ENCODE measurements around the gene NHS.

Gene NHS

DNA sequence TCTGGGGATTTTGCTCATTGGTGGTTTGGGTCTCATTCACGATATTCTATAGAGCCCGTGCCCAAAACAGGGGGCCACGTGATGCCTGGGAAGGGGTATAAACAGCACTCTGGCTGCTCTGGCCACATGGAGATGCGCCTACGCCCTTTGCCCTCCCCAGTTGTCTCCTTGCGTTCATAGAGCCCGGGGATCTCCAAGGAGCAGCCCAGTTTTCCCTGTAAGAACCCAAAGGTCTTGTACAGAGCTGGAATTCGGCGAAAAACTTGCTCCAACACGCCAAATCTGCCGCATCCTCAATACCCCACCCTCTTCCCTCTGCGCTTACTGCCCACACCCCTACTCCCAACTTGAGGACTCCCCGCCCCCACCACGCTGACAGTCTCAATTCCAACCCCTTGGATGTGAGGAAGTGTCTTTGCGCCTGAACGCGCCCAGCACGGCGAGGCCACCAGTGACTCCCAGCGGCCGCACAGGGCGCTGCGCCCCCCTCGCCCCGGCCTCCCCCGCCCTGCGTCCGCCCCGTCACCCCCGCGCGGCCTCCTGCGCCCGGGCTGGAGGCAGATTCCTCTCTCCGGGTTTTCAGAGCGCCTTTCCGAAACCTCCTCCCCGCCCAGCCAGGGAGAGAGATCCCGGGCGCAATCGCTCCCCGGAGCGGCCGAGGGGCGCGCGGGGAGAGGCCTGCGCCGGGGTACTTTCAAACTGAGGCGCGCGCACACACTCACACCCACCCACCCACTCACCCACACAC is at the start of gene NHS:
NHS (plus strand) TSS at position 582 of the 748 bp plus-strand sequence. CDS start 558 bp downstream, outside the sequence.
- peak; percentile 29 for DNase-seq (ENCODE audit: low spot score)

DNA sequence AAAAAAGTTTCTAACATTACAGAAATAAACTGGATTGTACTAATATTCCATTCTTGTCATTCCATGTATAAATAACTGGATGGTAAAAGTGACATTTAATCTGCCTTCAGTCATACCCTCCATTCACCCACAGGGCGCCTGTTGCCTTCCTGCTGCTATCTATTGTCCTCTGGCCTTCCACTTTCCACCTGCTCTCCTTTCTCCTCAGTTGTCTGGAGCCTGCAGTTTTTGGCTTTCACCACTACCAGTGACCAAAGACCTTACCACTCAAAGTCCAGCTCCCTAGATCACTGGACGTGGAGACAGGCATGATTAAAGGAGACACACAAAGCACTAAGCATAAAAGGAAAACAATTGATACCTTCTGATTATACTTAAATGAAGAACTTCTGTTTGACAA is 46.2 kb upstream of the NHS start:
- no peak for DNase-seq (ENCODE audit: low spot score)

DNA sequence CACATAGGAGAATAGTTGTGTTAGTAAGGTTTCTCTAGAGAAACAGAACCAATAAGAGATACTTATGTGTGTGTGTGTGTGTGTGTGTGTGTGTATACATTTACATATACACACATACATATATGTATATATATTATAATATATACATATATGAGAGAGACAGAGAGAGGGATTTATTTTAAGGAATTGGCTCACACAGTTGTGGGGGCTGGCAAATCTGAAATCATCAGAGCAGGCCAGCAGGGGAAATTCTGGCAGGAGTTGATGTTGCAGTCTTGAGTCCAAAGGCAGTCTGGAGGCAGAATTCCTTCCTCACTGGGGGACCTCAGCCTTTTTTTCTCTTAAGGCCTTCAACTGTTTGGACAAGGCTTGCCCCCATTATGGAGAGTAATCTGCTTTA is 38.6 kb upstream of the NHS start:
- no peak for DNase-seq (ENCODE audit: low spot score)

DNA sequence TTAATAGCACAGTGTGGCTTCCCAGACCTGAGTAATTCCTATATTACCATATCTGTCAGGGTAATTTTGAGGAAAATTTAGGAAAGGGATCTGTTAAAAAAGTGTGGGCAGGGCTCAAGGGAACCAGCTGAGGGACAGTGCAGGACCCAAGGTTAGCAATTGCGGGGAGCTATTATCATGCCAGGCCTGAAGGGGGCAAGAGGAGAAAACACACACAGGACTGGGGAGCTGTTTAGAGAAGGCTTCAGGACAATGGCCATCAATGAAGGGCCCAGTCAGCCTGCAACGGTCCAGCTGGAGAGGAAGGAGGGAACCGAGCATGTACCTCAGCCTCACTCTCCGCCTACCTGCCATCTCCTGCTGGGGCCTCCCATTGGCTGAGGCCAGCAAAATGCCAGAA is 19.0 kb upstream of the NHS start:
- DNase-seq (ENCODE audit: low spot score) = no peak

DNA sequence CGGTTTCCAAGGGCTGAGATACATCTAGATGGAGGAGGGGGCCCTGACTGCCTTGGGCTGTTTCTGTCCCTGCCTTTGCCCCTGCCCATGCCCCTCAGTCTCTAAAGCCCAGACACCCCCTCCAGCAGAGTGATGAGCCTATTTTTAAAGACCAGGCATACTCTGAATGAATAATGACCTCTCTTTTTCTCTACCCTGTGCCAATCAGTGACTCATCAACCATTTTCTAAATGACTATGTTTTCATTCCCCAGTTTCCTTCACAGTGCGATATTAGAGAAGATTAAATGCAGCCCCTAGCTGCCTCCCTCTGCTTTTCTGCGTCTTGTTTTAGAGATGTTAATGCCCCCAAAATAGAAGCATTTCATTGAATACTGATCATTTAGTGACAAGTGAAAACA is 15.5 kb upstream of the NHS start:
- DNase-seq (ENCODE audit: low spot score) = no peak

DNA sequence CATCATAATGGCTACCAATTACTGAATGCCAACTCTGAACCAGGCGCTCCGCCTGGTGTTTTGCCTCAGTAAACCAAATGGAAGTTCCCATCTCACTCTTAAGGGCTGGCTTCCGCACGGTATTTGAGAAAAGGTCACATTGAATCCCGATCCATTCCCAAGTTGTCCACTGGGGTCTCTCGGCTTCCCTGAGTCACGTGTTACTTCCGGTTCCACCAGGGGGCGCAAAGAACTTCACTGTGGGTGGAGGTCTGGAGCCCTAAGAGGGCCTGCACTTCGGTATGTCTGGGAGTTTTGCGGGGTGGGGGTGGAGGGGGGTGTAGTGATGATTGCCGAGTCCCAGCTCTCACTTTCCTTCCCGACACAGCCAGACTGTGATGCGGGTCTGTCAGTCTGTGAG is 13.4 kb upstream of the NHS start:
- DNase-seq (ENCODE audit: low spot score) = no peak

DNA sequence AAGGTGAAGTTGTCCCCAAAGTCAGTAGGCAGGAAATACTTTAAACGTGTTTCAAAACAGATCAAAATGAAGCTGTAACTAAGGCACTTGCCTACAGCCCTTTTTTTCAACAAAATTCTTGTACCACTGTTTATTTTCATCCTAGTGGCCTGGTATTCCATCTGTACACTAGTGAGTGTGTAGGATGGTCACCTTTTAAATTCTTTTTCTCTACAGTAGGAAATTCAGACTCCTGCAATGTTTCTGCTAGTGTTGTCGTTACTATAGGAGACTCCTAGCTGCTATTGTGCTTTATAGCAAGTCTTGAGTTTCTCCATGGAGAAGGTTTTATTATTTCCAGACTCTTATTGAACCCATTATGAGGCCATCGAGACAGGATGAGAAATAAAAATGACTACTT is 7.0 kb upstream of the NHS start:
- DNase-seq (ENCODE audit: low spot score) = no peak

DNA sequence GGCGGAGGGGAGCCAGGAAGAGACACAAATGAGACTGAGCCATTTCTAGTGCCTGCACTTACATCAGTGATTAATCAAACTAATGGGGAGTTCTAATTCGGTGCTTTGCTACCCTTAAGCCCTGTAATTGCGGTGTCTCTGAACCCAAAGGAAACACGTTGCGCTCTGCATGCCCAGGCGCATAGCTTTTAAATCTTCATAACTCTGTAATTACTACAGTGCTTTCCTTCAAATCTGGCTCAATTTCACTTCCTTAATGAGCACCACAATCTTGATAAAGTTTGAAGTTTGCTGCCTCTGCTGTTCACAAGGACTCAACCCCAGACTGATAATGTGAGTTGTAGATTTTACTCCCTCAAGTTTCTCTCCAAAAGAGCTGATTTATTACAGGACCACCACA is 5.7 kb upstream of the NHS start:
- no peak for DNase-seq (ENCODE audit: low spot score)

DNA sequence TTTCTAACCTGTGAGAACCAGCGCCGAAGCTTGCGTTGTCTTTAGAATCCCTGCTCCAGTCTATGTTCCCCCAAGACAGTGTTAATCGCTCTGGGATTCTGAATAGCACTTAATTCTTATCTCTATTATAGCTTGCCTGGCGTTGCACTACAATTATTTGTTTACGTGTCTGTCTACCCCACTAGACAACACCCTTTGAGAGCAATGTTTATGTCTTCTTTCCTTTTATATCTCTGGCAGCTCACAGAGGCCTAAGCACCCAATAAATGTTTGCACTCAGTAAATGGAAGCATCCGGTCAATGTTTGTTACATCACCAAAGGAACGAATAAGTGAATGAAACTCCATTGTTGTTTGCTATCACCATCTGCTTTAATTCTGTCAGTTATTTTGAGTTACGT is 4.8 kb upstream of the NHS start:
- DNase-seq (ENCODE audit: low spot score) = no peak

DNA sequence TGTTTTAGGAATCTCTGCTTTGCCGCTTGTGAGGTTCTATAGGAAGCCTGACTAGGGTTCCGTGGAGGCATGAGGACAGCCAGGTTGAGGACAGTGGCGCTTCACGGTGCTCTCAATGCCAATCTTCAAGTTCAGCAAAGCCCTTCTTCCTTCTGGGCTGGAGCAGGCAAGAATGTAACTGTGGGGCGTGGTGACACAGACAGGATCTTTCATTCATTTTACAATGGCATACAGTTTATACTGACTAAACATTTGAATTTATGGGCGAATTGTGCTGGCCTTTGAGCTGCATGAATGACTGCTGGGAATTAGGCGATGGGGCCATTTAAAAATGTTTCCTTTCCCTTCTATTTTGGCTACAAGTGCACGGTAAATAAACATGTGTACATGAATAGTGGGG is 2.9 kb upstream of the NHS start:
- no peak for DNase-seq (ENCODE audit: low spot score)

DNA sequence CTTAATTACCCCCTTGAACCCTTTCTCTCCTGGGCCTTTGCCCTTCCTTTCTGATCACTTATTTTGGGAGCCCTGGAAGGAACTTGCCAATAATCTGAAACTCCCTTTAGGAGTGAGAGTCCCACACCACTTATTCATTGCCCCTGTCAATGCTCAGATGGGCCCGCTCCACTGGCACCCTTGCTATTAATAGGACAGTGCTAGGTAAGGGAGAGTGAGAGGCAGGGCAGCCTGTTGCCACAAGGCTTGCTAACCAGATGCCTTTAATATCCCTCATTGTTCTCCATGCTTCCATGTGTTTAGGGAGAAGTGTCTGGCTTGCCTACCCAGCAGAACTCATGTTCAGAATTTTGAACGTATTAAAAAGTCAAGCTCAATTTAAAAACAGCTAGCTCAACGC is 1.7 kb upstream of the NHS start:
- DNase-seq (ENCODE audit: low spot score) = no peak

DNA sequence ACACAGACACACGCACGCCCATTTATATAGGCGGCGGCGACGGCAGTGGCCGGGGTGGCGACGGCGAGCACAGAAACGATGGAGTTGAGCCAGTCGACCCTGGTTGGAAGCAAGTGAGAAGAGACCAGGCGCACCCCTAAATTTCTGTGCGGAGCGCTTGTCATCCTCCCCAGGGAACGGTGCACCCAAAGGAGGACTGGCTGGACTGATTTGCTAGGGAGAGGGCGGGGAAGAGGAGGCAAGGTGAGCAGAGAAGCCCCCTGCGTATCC is 302 bp downstream of the NHS start:
- DNase-seq (ENCODE audit: low spot score) = no peak

DNA sequence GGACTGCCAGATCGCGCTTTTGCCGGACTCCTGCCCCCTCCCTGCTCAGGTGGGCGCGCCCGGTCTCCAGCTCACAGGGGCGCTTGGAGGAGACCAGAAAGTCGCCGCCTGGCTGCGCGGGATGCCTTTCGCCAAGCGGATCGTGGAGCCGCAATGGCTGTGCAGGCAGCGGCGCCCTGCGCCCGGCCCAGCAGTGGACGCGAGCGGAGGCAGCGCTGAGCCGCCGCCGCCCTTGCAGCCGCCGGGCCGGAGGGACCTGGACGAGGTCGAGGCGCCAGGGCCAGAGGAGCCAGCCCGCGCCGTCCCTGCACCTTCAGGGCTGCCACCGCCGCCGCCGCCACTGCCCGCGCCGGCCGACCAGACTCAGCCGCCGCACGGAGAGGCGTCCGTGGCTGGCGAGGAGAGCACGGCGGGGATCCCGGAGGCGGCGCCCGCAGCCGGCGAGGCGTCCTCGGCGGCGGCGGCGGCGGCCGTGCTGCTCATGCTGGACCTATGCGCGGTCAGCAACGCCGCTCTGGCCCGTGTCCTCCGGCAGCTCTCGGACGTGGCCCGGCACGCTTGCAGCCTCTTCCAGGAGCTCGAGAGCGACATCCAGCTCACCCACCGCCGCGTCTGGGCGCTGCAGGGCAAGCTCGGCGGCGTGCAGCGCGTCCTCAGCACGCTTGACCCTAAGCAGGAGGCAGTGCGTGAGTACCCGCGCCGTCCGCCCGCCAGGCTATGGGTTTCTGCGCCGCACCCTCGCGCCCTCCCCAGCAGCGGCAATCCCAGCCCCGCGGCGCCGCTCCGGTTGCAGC is 834 bp downstream of the NHS start:
- DNase-seq (ENCODE audit: low spot score) = peak; percentile 4

DNA sequence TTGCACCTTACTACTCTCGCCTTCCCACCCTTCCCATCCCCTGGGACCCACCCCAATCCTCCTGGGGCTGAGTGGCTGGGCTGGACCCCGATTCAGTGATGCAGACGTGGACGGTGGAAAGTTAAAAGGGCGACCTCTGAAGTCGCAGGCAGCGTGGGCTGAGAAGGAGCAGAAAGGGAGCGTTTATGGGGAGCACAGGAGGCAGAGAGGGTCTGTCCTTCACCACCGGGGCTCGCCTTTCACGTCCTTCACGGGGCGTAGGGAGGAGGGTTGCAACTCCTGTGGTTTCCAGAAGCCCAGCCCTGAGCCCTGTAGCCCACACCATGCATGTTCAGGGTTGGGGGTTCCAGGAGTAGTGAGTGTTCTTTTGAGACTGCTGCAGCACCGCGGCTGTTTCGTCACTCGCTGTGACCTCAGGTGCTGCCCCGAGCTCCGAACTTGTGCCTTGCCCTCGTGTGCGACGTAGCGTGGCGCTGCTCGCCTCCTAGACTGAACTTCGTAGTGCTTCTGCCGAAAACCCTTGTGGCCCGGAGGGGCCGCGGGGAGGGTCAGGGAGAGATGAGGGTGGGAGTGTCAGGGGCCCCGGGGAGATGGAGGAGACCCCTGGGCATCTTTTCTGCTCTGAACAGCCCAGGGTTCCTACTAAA is 1.6 kb downstream of the NHS start:
- no peak for DNase-seq (ENCODE audit: low spot score)

DNA sequence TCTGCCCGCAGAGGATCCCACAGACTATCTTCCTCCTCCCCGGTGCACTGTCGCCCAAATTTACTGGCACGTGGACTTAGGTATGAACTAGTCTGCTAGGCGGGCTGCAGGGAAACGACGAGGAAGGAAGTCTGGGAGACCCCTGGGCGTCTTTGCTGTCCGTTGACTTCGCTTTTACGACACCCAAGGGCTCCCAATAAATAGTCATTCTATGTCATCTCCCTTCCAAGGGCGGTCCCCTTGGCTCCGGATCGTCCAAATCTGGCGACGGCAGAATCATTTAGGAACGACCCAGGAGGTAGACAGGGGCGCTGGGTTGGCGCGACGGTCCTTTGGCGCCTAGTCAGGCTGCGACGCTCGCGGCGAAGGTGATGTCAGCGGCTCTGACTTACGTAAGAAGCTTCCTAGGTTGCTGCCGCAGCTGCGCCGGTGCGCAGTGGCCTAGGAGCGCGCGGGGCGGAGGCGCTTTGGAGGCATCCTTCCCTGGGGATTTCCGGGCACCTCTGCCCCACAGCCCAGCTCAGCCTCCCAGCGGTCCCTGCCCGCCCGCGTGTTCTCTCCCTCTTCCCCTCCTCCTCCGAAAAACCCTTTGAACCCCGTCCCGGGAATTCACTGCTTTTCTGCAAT is 2.2 kb downstream of the NHS start:
- peak; percentile 3 for DNase-seq (ENCODE audit: low spot score)

DNA sequence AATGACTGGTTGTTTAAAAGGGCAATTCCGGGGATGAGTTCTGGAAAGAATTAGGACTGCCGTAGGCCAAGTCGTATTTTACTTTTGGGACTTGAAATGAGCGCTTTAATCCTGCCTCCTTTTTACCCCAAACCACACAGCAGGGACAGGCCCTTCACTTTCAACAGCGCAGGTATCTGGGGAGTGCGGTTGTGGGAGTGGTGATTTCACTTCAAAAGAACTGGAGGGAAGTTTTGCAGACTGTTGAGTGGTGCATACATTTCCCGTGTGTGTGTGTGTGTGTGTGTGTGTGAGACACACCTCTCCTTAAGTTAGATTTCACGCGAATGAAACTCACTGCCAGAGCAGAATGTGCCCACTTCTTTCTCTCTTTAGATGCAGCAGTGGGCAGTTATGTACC is 2.8 kb downstream of the NHS start:
- DNase-seq (ENCODE audit: low spot score) = no peak

DNA sequence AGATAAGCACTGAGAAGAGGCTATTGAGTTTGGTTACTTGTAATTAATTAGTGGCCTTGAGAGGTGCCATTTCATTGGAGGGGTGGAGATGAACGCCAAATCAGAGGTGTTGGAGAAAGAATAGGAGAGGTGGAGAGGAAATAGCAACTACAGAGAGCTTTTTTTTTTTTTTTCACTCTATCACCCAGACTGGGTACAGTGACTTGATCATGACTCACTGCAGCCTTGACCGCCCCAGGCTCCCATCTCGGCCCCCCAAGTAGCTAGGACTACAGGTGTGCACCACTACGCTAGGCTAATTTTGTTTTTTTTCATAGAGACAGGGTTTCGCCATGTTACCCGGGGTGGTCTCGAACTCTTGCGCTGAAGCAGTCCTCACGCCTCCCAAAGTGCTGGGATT is 5.2 kb downstream of the NHS start:
- no peak for DNase-seq (ENCODE audit: low spot score)

DNA sequence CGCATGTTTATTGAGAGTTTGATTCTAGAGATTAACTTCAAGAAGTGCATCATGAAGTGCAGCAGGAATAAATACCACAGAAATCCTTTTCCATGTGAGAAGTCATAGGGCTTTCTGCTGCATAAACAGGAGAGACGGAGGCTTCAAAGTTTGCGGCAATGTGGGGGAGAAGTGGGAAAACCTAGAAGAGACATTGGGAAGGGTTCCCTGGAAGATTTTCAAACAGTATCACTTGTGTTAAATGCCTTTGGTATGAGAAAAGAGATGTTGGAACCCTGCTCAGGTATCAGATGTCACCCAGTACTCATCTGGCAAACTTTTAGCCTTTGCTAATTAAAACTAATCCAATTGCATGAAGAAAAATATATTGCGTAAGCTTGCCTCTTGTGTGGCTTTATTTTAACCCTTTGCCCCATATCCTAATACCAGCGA is 15.4 kb downstream of the NHS start:
- no peak for DNase-seq (ENCODE audit: low spot score)

DNA sequence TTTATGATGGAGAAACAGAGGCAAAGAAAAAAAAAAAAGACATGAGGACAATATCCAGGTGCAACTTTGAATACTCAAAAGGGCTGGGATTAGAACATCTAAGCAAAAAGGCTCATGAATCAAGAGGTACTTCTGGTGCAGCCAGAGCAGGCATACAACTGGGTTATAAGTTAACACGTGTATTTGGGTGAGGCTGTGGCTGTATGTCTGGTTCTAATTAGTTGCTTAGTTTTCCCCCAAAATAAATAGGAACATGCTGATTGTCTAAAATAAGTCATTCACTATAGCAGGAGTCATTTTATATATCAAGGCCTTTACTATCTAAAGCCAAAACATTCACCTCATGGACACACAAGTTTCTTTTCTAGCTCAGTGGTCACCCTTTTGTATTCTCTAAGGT is 20.2 kb downstream of the NHS start:
- DNase-seq (ENCODE audit: low spot score) = no peak

DNA sequence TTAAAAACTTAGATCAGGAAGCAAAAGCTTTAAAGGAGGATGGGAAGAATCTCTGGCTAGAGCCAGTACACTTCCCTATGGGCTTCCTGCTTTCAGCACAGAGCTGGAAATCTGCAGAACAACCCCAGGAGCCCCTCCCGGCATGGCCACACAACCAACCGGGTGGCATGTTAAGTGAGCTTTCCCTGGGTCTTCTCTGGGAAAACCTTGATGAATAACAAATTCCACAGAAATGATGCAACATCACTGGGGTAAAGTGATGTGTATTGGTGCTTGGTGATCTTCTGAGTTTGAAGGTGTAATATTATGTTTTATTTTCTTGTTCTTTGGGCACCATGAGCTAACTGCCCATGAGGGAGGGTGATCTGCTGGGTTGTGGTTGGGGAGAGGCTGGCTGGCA is 22.1 kb downstream of the NHS start:
- DNase-seq (ENCODE audit: low spot score) = no peak

DNA sequence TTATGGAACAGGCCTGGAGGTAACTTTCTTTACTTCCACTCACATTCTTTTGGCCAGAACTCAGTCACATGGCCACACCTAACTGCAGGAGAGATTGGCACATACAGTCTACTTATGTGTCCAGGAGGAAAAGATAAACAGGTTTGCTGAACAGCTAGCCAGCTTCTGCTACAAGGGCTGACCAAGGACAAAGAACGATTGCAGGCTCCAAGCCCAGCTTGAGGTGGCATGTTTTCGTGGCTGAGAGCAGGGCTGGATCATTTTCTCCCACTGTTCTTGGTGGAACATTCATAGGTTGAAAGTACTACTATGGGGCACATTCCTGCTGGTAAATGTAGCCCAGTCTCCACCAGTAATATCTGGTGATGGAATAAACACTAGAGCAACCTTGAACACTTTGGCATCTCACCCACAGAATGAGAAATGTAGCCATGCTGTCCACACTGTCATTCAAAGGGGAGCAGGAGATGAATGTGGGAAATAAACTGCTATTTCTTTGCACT is 28.2 kb downstream of the NHS start:
- DNase-seq (ENCODE audit: low spot score) = no peak

DNA sequence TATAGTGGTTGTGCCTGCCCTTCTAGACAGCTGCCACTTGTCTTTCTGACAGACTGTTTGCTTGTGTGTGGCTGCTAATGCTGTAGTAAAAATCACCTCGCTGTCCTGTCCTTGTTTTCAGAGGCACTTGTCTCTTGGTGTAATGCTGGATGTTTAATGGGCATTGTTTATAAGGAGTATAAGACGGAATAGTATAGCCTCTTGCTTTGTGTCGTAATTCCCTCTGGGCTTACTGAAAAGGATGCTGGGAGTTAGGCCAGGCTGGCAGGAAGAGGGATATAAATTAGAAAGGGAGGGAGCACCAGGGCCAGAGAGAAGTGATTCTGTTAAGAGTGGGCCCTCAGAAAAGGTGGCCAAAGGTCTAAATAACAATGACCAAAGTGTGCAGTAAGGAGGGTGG is 29.0 kb downstream of the NHS start:
- DNase-seq (ENCODE audit: low spot score) = no peak

All from Ammon's horn (tissue), 1 donor.